Skin epidermis (tissue), 12 donors: ENCODE results near the gene CTNND1.

ENCODE experiments used
- H3K27ac ChIP-seq, 21 experiments: fragments of 200-600 bp; sonication (generic) in 11 of 21; one replicate each; pipeline ENCODE4 v1.5.0; 2020; ENCODE audit warnings: mild to moderate bottlenecking in 3 of 21, inconsistent platforms in 2 of 21, moderate library complexity in 2 of 21
- H3K4me3 ChIP-seq, 7 experiments: fragments of 200-600 bp; sonication (generic) in 2 of 7; one replicate each; pipeline ENCODE4 v1.5.0; 2020; ENCODE audit warnings: inconsistent platforms in 2 of 7, mild to moderate bottlenecking in 2 of 7, moderate library complexity in 1 of 7

Gene CTNND1

DNA sequence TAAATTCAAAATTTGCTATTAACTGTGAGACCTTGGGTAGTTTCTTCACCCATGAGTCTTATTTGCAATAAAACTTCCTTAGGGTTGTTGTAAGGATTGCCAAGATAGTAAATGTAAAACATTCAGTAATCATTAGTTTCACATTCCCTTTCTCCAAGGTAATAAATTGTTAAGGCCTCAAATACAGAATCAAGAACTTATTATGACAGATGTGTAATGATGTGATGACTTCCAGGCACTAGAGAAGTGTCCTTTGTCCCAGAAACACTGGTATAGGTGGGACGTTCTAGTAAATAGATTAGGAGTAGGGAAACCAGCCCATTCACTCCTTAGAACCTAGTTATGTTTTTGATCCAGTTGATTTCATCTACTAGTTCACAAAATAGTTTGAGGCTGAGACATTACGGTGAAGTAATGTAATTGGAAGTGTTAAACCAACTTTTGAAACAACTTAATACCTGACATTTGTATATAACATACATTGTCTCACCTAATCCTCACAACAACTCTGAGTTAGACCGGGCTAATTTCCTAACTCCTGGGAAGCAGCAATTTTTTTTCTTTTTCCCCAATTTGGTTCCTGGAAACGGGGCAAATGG, 25.5 kb downstream of the CTNND1 start:
- Histone ChIP-seq H3K27ac (peak overlapping the region in 20 of 21 experiments; percentile 28 to 83 (median 72)), H3K4me3 (no peak overlapping the region)

DNA sequence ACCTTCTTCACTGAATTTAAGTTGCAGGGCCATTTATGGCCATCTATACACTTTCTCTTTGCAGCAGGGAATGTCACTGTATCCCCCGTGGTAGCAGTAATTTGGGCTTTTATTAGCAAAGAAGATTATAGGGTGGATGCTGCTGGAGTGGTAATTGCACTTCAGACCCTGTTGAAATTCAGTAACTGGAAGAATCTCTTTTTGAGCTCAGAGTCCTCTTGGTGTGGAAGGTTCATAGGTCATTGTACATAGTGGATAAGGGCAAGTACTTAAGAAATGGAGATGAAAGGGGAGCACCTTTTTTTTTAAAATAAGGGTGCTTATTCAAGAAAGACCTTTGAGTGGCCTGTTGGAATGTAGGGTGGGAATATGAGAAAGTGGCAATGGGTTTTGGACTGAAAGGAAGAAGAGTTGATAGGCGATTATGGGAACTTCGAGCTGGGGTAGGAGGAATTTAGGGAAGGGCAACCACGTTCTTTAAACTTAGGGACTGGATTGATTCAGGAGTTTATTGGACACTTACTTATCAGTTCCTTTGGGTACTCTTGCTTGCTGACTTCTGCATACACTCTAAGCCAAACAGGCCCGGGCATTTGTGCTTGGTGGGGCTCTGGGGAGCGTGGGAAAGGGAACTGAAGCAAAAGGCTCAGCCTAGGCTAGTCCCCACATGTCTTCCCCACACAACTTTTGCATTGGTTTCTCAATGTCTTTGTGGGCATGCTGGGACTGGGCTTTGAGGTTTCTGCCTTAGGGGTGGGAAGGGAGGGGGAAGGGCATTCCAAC, 26.5 kb downstream of the CTNND1 start:
- no peak overlapping the region for H3K4me3 ChIP-seq
- H3K27ac ChIP-seq = peak overlapping the region in 20 of 21 experiments; percentile 20 to 83 (median 72)

DNA sequence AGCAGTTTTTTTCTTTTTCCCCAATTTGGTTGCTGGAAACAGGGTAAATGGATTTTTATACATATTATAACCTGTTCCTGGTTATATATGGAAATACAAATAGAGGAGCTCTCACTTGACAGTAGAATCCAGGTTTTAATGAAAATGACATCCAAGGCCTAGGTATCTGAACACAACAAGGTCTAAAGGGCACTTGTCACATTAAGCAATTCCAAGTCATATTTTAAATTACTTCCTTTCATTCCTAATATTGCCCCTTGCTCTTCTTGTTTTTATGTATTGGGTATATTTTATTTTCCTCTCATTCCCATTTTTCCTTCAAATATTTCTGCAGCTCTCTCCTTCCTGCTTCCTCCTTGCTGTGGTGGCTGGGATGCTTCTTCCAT, 27.1 kb downstream of the CTNND1 start:
- H3K4me3 ChIP-seq = no peak overlapping the region
- peak overlapping the region in 16 of 21 experiments; percentile 10 to 83 (median 72) for H3K27ac ChIP-seq

DNA sequence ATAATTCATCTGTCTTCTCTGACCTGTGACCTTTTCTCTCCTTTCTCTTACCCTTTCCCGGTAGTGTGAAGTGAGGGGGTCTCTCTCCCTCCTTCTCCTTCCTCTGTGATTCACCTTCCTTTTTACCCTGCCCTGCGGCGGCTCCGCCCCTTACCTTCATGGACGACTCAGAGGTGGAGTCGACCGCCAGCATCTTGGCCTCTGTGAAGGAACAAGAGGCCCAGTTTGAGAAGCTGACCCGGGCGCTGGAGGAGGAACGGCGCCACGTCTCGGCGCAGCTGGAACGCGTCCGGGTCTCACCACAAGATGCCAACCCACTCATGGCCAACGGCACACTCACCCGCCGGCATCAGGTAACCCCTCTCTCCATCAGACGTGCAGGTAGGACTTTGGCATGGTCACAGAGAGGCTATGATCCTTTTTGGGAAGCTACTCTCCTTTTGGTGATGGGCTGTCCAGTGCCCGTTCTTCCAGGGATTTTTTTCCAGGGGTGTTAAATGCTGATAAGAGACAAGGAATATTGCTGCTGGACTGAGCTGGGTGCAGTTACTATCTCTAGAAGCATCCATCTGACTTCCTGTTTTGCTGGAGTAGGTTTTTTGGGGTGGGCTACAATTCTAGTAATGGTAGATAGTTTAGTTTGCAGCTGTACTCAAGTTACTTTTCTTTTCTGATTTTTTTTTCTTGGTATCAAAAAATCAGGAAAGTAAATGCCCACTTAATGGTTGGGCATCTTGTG, 29.9 kb downstream of the CTNND1 start:
- peak overlapping the region in 19 of 21 experiments; percentile 54 to 86 (median 76) for H3K27ac ChIP-seq

DNA sequence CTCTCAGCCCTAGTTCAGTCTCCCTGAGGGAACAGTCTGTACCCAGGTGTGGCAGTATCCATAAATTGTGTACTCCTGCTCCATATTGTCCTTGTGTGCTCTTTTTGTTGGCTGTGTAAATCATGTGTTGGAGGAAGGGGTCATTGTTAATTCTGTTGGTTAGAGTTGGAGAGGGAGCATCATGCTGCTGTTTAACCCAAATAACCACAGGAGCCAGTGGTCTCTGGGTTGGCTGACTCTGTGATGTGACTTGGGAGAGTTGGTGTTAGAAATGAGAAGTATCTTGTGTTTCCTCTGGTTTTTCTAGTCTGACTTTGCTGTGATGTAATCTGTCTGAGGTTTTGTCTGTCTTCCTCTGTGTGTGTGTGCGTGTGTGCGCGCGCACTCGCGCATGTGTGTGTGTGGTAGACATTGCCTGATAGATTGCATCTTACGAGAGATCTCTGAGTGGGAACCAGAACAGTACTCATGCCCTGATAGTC, 30.5 kb downstream of the CTNND1 start:
- Histone ChIP-seq H3K27ac (peak overlapping the region in 20 of 21 experiments; percentile 54 to 86 (median 76)), H3K4me3 (peak overlapping the region in 1 of 7 experiments; percentile 15)

More for the DNA sequence above, 29.9 kb downstream of the CTNND1 start:
- H3K4me3 ChIP-seq = no peak overlapping the region

DNA sequence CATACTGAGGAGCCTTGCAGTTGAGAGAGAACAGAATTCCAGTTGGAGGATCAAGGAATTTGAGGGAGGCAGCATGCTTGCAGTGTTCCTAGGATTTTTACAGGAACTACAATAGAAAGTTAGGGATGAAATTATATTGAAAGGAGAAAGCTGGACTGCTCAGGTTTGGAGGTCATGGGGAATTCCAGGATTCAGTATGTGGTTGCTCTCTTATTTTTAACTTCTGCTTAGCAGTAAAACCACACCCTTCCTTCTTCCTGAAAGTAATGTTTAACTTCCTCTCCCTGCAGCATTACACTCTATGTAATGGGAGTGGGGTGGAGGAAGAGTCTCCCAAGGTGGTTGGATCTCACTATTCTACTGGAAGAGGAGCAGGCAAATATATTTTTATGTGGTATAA, 31.3 kb downstream of the CTNND1 start:
- H3K4me3 ChIP-seq = peak overlapping the region in 1 of 7 experiments; percentile 12
- H3K27ac ChIP-seq = peak overlapping the region in 20 of 21 experiments; percentile 13 to 86 (median 76)

DNA sequence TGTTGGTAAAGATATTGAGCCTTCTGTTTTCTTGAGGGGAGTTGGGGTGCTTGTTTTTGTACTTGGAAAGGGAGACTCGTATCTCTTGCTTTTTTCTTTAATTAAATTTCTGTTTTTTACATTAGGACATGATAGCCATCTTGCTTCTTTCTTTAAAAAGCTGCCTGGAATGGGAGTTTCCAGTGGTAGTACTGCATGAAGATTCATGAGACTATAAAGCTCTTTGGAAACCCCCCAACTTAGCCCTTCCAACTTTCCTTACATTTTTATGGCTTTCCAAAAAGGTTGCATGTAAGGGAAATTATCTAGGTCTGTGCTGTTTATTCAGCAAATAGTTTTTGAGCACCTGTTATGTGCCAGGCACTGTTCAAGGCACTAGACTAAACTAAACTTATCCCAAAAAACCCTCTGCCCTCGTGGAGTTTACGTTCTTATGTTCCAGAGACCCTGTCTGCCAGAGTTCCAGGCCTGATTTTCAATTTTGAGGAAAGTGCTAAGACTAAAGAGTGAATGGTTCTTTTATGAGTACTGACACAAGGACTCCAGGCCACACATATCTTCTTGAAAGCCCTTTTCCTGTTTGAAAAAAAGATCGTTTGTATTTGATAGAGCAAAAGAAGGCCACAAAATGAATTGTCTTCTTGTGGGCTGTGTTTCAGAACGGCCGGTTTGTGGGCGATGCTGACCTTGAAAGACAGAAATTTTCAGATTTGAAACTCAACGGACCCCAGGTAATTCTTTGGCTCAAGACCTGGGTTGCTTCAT, 31.9 kb downstream of the CTNND1 start:
- no peak overlapping the region for H3K4me3 ChIP-seq

DNA sequence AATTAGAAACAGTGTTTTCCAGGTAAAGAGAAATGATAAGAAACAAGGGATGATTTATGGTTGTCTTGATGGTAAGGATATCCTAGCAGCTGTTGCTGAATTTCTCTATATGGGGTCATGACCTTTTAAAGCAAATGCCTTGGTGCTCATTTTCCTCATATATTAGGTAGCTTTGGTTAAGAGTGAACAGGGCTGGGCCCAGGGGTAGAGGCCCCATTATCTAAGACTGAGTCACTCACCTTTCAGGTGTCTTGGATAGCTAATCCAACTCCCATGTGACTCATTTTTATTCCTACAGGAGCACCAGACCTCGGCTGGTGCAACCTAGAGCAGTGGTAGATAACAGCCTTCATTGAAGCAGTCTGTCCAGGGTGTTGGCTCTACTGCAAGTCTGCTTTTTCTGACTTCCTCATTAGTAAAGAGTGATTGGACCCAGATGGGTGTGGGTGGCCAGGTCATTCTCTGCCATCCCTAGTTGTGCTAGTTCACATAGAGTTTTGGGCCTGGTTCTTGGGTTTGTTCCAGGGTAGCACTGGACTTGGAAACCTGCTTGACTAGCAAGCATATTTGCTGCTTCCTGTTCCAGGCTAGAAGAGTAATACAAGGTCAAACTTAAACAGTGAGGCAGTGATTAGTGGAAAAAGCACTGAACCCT, 37.4 kb downstream of the CTNND1 start:
- H3K27ac ChIP-seq = peak overlapping the region in 18 of 21 experiments; percentile 1 to 79 (median 50)
- no peak overlapping the region for H3K4me3 ChIP-seq

More for the DNA sequence above, 31.9 kb downstream of the CTNND1 start:
- peak overlapping the region in 18 of 21 experiments; percentile 18 to 86 (median 75) for H3K27ac ChIP-seq

DNA sequence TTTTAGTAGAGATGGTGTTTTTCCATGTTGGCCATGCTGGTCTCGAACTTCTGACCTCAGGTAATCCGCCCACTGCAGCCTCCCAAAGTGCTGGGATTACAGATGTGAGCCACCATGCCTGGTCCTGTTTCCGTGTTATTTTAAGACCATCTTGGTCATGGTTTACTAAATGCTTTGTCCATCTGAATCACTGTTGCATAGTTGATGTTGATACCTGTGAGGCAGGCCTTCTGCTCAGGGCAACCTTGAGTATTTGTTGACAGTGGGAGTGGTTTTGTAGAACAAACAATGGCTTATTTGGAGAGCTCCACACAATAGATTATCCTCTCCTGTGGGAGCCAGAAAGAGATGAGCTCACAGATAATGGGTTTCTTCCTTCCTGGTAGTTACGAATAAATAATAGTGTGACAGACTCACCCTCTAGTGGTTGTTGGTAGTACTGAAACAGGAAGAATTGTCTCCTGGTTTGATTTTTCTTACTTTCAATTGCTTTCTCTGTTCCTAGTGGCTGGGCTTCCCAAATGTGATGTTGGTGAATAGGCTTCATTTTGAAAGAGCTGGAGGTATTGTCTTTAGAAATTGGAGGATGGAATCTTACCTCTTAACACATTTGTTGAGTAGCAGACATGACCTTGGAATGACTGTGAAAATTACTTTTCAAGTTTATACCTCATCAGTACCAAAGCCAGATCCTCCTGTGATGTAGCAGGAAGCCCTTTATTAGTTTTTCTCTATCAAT, 39.0 kb downstream of the CTNND1 start:
- H3K27ac ChIP-seq = peak overlapping the region in 19 of 21 experiments; percentile 0 to 79 (median 42)
- H3K4me3 ChIP-seq = no peak overlapping the region

DNA sequence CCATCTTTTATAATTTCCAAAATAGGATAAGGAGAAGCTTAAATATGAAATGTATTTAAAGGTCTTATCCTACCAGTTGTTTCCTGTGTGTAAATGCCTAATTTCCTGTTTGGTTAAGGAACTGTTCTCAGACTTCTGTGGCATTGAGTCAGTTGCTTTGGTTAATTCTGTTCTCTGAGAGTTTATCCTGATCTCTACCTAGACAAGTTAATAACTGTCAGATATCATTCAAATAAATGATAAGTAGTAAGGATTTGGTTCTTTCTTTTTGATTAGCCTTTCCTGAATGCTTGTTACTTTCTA, 39.5 kb downstream of the CTNND1 start:
- Histone ChIP-seq H3K27ac (peak overlapping the region in 10 of 21 experiments; percentile 0 to 65 (median 38)), H3K4me3 (no peak overlapping the region)

DNA sequence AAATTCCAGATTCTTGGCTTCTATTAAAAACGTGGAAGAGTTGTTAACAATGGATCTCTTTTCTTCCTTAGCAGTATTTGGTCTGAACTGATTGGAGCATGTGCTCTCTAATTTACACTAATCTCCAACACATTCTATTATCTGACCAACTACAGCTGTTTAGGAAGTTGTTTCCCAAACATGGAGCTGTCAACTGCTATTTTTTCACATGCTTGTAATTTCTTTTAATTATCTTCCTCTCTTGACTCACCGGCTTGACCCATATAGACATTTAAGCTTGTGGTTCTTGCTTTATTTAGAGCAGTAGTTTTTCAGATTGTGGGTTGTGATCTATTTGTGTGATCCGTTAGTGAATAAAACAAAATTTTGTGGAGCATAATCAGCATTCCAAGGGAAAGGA, 40.8 kb downstream of the CTNND1 start:
- H3K4me3 ChIP-seq = no peak overlapping the region
- H3K27ac ChIP-seq = peak overlapping the region in 2 of 21 experiments; percentile 19 to 45

DNA sequence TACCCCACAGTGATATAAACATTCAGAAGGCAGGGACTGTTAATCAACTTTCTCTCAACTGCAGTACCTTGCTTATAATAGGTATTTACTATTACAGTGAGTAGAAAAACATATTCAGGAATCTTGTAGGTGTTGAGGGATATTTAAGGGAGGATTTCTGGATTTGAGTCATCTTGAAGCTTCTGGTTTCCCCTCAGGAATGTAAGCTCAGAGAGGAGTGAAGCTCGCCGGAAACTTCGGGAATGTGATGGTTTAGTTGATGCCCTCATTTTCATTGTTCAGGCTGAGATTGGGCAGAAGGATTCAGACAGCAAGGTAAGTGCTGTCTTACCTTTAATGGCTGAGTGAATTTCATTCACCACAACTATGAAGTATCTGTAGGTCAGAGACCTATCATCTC, 42.9 kb downstream of the CTNND1 start:
- H3K27ac ChIP-seq = no peak overlapping the region
- H3K4me3 ChIP-seq = no peak overlapping the region

DNA sequence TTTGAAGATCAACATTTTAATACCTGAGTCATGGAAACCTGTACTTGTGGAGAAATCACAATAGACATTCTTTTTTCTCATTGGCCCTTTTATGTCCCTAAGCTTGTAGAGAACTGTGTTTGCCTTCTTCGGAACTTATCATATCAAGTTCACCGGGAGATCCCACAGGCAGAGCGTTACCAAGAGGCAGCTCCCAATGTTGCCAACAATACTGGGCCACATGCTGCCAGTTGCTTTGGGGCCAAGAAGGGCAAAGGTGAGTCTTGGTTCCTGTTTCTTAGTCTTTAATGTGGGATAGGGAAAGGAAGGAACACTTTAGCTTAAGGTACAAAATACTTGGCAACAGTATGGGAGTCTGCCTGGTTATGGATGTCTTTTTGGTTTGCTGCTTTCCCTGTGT, 44.2 kb downstream of the CTNND1 start:
- Histone ChIP-seq H3K27ac (peak overlapping the region in 2 of 21 experiments; percentile 28 to 44), H3K4me3 (no peak overlapping the region)

DNA sequence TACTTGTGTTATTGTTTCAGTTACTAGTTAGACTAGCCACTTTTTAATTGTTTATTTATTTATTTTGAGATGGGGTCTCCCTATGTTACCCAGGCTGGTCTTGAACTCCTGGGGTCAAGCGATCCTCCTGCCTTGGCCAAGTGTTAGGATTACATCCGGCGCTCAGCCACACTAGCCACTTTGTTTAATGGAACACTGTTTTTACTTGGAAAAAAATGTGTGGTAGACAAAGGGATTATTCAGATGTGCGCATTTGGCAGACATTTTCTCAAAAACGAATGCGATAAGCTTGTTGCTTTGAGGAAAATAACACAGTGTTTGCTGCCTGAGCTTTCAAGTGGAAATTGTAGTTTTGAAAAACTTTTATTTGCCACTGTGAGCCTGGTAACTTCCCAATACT, 51.0 kb downstream of the CTNND1 start:
- Histone ChIP-seq H3K27ac (no peak overlapping the region), H3K4me3 (no peak overlapping the region)

DNA sequence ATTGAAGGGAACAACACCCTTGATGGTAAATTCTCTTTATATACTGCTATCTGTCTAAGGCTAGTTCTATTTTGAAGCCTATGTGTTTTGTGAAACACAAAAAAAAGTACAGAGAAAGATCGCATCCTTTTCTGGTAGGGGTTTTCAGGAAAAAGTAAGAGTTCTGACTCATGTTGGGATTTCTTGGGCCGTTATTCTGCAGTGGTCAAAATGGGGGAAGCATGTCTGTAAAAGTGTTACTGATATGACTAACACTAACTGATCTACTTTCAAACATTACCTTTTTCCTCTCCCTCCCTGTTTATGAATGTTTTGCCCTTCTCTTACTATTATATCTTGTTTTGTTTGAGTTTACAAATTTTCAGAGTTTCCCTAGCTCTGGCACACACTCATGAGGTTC, 53.9 kb downstream of the CTNND1 start:
- Histone ChIP-seq H3K27ac (no peak overlapping the region), H3K4me3 (no peak overlapping the region)

DNA sequence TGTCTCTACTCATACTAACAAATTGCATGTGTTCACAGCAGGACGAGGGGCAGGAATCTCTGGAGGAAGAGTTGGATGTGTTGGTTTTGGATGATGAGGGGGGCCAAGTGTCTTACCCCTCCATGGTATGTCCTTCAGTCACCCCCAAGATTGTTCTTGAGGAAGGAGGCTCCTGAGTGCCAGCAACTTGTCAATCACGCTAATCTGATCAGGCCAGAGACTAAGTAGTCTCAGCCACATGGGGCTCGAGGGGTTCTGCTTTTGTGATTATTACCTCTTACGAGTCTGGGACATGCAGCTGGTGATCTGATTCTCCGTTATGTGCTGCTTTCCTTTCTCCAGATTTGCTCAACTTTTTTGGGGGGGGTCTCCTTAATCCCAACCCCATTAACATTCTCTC, 54.3 kb downstream of the CTNND1 start:
- no peak overlapping the region for H3K4me3 ChIP-seq

DNA sequence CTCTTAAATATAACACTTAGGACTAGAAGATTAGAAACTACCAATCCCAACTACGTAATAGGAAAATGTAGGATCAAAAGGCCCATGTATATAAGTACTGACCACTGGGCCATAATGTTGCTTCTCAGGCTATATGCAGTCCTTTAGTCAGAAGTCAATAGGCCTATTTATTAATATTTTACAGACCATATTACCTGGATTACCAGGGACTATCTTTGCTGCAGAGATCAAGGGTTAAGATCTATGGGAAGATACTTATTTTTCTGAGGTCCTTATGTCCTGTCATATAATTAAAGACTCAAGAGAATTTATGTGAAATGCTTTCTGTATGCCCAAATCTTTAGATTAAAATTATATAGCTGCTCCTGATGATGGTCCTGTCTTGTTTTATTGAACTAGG, 57.2 kb downstream of the CTNND1 start:
- H3K27ac ChIP-seq = no peak overlapping the region
- H3K4me3 ChIP-seq = no peak overlapping the region

More for the DNA sequence above, 54.3 kb downstream of the CTNND1 start:
- no peak overlapping the region for H3K27ac ChIP-seq

DNA sequence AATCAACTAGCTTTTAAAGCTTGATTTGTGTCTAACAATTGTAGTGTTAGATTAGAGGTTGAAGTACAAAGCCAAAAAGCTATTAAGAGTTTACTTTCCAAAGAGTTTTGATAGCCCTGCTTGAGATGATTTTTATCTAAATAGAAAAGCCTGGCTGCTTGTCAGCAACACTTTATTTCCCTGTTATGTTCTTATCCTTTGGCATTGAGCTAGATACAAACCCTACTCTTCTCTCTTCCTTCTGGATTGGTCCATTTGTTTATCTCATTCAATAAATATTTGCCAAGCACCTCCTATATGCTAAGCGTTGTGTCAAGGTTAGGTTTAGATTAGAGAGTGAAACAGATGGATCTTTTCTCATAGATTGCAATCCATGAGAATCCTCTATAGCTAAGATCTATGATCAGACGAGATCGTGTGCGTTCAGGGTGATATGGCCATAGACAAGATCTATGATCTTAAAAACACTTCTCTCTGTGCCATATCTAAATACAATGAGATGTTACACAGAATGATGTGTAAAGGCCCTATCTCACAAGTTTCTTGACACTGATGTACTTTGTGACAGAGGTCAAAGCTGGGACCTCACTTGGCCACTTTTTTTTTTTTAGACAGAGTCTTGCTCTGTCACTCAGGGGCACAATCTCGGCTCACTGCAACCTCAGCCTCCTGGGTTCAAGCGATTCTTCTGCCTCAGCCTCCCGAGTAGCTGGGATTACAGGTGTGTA, 57.8 kb downstream of the CTNND1 start:
- no peak overlapping the region for H3K4me3 ChIP-seq
- H3K27ac ChIP-seq = no peak overlapping the region
